GM12864 (cell line): ENCODE results near the gene DPY19L2.
A peak's percentile ranks its signal among the peaks of the same experiment; 100 is the strongest.
"Not testable (repeated sequence)": the region's sequence is repeated elsewhere in the genome, so short reads cannot be mapped to it uniquely, and the experiment has no call there.

Experiments used
- DNase-seq: peaks from one replicate; pipeline ENCODE4 v3.0.0-alpha.2; 2011; ENCODE audit warnings: low read depth
- H3K4me3 ChIP-seq: 2 replicates; pipeline ENCODE4 v1.5.1; 2011; ENCODE audit warnings: mild to moderate bottlenecking, low read depth, low read length, control low read depth

DPY19L2 gene

DNA sequence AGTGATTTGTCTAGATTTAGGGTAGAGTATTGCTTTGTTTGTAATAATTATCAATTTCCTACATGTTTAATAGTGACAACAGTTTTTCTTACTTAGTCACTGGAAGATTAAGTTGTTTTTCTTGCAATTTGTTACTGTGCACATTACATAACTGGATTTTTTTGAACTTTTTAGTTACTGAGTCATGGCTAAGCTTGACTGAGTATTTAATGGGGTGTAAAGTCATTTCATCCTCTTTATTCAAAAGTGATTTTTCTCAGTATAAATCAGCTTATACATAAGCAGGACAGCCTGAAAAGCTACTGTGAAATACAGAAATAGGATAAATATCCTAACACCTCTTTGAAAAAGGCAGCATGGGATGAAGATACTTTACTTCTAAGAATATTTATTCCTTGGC lies 12.5 kb upstream of the DPY19L2 start:
- not testable (repeated sequence) for DNase-seq, H3K4me3 ChIP-seq

GRCh38 chr12:63672550-63672949 lies 4.3 kb upstream of the DPY19L2 start:
- not testable (repeated sequence) for DNase-seq, H3K4me3 ChIP-seq

- not testable (repeated sequence) for DNase-seq, H3K4me3 ChIP-seq
Observed at GRCh38 chr12:63669936-63670335, 1.6 kb upstream of the DPY19L2 start.

DNA sequence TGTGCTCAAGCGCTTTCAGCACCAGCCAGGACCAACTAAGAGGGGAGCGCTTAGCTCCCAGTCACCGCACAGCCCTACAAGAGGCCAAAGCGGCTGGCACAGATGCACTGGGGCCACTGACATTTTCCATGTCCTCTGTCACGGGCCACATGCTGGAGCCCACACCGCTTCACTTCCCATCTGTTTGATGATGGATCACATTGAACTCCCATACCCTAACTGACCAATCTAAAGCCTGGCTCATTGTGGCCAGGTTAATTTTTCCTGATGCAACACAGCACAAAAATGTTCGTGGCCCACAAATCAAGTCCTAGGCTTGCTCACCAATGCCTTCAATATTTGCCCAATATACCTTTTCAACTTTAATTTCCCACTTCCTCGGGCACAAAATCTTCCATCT lies 1.1 kb upstream of the DPY19L2 start:
- not testable (repeated sequence) for DNase-seq, H3K4me3 ChIP-seq

- not testable (repeated sequence) for DNase-seq
- H3K4me3 ChIP-seq: peak overlapping the region; percentile 43
Observed at GRCh38 chr12:63668800-63669365, 590 bp upstream of the DPY19L2 start.

GRCh38 chr12:63663005-63663404 lies 5.3 kb downstream of the DPY19L2 start:
- H3K4me3 ChIP-seq, DNase-seq: not testable (repeated sequence)

DNA sequence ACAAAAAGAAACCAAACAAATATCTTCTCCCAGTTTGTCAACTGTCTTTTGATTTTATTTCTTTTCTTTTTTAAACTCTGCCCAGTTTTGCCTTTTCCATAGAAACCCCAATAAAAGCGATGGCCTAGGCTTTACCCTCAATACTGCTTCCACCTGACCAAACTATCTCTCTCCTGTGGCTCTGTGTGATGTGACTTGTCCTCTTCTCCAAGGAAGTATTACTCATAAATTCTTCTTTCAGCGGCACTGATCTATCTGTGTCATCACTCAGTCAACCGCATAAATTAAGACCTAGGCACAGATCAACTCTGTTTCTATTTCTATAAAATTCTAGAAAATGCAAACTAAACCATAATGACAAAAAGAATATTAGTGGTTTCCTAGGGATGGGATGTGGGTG lies 9.8 kb downstream of the DPY19L2 start:
- DNase-seq, H3K4me3 ChIP-seq: not testable (repeated sequence)

- not testable (repeated sequence) for H3K4me3 ChIP-seq
Observed at GRCh38 chr12:63656407-63656806, 11.9 kb downstream of the DPY19L2 start.

GRCh38 chr12:63655543-63656257 lies 12.6 kb downstream of the DPY19L2 start:
- not testable (repeated sequence) for H3K4me3 ChIP-seq, DNase-seq

More at GRCh38 chr12:63656407-63656806, 11.9 kb downstream of the DPY19L2 start:
- DNase-seq: not testable (repeated sequence)

GRCh38 chr12:63654481-63654880 lies 13.8 kb downstream of the DPY19L2 start:
- not testable (repeated sequence) for DNase-seq, H3K4me3 ChIP-seq

DNA sequence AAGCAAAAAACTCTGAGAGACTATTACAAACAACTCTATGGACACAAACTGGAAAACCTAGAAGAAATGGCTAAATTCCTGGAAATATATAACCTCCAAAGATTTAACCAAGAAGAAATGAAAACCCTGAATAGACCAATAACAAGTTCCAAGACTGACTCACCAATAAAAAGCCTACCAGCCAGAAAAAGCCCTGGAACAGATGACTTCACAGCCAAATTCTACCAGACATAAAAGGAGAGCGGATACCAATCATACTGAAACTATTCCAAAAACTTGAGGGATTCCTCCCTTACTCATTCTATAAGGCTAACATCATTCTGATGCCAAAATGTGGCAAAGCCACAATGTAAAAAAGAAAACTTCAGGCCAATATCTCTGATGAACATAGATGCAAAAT lies 18.8 kb downstream of the DPY19L2 start:
- H3K4me3 ChIP-seq, DNase-seq: not testable (repeated sequence)

GRCh38 chr12:63643381-63644140 lies 24.7 kb downstream of the DPY19L2 start:
- not testable (repeated sequence) for DNase-seq, H3K4me3 ChIP-seq

- DNase-seq, H3K4me3 ChIP-seq: not testable (repeated sequence)
Observed at GRCh38 chr12:63624258-63624657, 44.0 kb downstream of the DPY19L2 start.

- H3K4me3 ChIP-seq, DNase-seq: not testable (repeated sequence)
Observed at GRCh38 chr12:63615544-63615943, 52.7 kb downstream of the DPY19L2 start.

DNA sequence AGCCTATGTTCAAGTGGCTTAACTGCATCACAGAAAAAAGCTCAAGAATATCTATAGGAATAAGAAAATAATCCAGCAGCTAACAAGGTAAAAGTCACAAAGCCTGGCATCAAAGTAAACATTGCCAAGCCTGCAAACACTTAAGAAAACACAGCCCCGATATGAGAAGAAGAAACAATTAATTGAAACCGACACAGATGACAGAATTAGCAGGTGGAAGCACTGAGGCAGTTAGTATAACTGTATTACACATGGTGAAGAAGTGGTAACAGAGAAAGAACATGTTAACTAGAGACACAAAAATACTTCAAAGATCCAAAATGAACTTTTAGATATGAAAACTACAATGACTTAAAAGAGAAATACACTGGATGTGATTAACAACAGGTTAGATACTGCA lies 57.0 kb downstream of the DPY19L2 start:
- DNase-seq, H3K4me3 ChIP-seq: not testable (repeated sequence)

- DNase-seq, H3K4me3 ChIP-seq: not testable (repeated sequence)
Observed at GRCh38 chr12:63609281-63609680, 59.0 kb downstream of the DPY19L2 start.

- DNase-seq, H3K4me3 ChIP-seq: not testable (repeated sequence)
Observed at GRCh38 chr12:63604985-63605384, 63.3 kb downstream of the DPY19L2 start.

GRCh38 chr12:63594828-63595227 lies 73.5 kb downstream of the DPY19L2 start:
- DNase-seq, H3K4me3 ChIP-seq: not testable (repeated sequence)

DNA sequence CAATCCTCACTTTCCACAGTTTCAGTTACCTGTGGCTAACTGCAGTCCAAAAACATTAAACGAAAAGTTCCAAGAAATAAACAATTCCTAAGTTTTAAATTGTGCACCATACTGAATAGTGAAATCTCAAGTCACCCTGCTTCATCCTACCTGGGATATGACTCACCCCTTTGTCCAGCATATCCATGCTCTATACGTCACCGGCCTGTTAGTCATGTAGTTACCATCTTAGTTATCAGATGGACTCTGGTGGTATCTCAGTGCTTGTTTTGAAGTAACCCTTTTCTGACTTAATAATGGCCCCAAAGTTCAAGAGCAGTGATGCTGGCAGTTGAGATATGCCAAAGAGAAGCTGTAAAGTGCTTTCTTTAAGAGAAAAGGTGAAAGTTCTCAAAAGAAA lies 83.9 kb downstream of the DPY19L2 start:
- DNase-seq, H3K4me3 ChIP-seq: not testable (repeated sequence)

DNA sequence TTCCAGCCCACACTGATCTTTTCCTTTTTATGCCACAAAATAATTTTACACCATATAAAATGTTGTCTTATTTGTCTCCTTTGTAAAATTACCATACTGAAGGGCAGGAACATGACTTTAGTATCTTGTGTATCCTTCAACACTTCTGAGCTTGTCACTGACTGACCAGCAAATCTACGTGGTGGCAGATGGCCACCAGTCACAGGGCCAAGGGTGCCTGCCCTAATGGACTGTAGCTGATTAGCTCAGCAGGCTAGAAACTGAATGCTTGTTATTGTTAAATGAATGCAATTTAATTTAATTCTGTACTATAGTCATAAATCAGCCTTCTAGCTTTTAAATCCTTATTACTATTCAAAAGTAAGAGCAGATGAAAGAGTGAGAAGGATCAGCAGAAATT lies 85.0 kb downstream of the DPY19L2 start:
- not testable (repeated sequence) for DNase-seq, H3K4me3 ChIP-seq
